ENCODE data around the gene DTL.

DTL gene

DNA sequence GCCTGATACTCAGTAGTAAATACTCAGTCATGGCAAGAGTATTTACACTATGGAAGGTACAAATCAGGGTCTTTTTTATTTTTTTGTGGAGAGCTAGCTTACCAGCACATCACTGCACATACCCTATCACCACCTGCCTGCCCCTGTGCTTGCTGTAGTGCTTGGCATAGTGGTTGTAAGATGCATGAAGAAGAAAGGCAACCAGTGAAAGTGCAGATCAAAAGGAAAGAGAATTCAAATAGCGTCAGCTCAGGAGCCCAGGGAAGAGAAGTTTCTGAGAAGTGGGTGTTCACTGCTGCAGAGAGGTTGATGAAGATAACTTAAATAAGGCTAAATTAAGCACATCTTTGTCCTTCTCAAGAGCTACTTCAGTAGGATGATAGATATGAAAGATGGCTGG lies 76.0 kb downstream of the DTL start:
- H3K36me3 Mint-ChIP-seq (ENCODE audit: insufficient read depth) = no peaks in the 10 kb centered on the region
- H3K27me3 Mint-ChIP-seq = no peaks in the 10 kb centered on the region
- H3K4me1 Mint-ChIP-seq (ENCODE audit: low read depth in 2 of 2) = no peaks in the 10 kb centered on the region
- no peak for DNase-seq
- no peak overlapping the region for H3K4me3 Mint-ChIP-seq
- no peaks in the 10 kb centered on the region for H3K9me3 Mint-ChIP-seq
- ATAC-seq (replicated peaks) = no peak
- no peak overlapping the region for H3K27ac Mint-ChIP-seq

DNA sequence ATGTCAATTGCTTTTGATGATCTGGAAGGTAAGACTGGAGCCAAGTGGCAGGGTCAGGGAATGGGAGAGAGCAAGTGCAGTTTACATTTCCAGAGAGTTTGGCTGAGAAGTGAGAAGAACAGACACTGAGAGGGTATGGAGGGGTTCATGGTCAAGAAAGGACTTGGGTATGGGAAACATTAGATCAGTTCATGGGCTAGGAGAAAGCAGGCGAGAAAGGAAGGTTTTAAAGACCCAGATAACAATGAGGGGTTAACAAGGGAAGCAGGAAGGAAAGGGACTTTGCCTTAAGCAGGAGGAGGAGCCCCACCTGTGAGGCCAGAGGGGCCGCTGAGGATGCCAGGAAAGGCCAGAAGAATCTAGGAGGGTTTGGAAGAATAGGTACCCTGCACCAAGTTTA lies 78.2 kb downstream of the DTL start:
- Mint-ChIP-seq H3K4me3 (no peak overlapping the region), H3K27me3 (no peaks in the 10 kb centered on the region), H3K4me1 (ENCODE audit: low read depth in 2 of 2) (peaks cover 3 to 5% of the 10 kb centered on the region in 2 donors), H3K27ac (no peak overlapping the region), H3K9me3 (no peaks in the 10 kb centered on the region), H3K36me3 (ENCODE audit: insufficient read depth) (no peaks in the 10 kb centered on the region)
- no peak for DNase-seq
- ATAC-seq (replicated peaks) = no peak

DNA sequence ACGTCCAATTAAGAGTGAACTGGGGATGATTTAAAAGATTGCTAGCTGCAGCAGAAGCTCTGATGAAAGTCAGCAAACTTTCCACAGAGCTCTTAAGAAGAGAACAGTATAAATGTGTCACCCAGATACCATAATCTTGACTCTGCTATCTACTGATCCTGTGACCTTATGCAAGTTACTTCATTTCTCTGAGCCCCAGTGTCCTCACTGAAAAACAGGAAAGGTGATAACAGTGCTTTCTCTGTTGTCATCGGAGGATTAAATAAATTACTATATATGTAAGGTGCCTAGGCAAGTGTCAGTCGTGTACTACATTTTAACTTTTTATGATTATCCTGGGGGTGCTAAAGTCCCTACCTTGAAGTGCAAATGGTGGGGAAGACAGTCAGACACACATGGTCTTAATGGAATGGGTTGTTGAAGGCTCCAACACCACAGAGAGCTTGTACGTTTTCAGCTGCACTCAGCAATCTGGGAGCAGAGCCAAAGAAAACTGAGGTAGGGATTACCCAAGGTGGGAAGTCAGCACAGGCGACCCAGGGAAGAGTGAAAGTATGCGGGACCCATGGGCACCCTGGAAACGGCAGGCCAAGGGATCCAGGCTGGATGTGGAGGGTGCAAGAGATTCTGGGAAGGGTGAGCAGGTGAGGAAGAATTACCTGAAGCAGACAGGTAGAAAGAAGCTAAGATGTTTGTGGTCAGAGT lies 82.8 kb downstream of the DTL start:
- Mint-ChIP-seq H3K27ac (peak overlapping the region in 1 of 2 donors; percentile 42), H3K27me3 (no peaks in the 10 kb centered on the region), H3K4me3 (no peak overlapping the region), H3K36me3 (ENCODE audit: insufficient read depth) (no peaks in the 10 kb centered on the region), H3K9me3 (no peaks in the 10 kb centered on the region), H3K4me1 (ENCODE audit: low read depth in 2 of 2) (peaks cover 3 to 9% of the 10 kb centered on the region in 2 donors)
- DNase-seq (no peak), ATAC-seq (replicated peaks) (no peak)

DNA sequence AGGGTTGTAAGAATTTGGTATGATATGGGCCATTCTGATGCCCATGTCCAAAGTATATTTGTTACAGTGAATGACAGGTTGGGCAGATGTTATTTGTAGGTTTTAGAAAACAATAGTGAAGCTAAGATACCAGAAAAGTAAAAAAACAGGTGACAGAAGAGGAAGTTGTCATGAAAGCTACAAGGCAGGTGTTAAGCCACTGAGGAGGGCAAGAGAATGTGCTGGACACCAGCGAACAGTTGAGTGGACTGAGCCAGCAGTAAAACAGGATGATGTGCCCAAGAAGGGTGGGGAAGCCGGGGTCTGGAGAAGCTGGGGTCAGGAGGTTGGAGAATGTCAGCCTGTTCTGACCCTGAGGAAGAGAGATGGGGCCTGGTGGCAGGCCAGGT lies 83.3 kb downstream of the DTL start:
- DNase-seq (no peak), ATAC-seq (replicated peaks) (no peak)
- H3K4me3 Mint-ChIP-seq = no peak overlapping the region
- H3K27me3 Mint-ChIP-seq = no peaks in the 10 kb centered on the region
- peak overlapping the region; percentile 2 to 42 for H3K27ac Mint-ChIP-seq
- peaks cover 3 to 9% of the 10 kb centered on the region in 2 donors for H3K4me1 Mint-ChIP-seq (ENCODE audit: low read depth in 2 of 2)
- H3K36me3 Mint-ChIP-seq (ENCODE audit: insufficient read depth) = no peaks in the 10 kb centered on the region
- no peaks in the 10 kb centered on the region for H3K9me3 Mint-ChIP-seq

DNA sequence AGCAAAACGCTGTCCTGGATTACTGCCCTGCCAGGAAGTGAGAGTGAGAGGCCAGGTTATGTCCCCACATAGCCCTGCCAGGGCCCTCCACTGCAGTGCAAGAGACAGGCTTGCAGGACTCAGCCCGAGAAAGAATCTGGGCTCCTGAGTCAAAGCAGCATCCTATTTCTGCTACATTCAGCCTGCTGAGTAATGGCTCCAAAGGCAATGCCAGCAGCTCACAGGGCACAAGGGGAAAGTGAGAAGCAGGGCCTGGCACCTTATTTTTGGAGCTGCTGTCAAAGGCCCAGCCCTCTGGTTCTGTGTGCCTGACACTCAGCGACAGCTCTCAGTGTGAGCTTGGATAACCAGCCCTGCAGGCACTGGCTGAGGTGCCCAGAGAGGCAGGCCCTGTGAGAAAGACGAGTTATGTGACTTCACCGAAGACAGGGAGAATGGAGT lies 83.9 kb downstream of the DTL start:
- Mint-ChIP-seq H3K27me3 (no peaks in the 10 kb centered on the region), H3K36me3 (ENCODE audit: insufficient read depth) (no peaks in the 10 kb centered on the region), H3K27ac (peak overlapping the region in 1 of 2 donors; percentile 42), H3K4me3 (no peak overlapping the region), H3K4me1 (ENCODE audit: low read depth in 2 of 2) (peaks cover 3 to 9% of the 10 kb centered on the region in 2 donors), H3K9me3 (no peaks in the 10 kb centered on the region)
- no peak for ATAC-seq (replicated peaks)
- no peak for DNase-seq

DNA sequence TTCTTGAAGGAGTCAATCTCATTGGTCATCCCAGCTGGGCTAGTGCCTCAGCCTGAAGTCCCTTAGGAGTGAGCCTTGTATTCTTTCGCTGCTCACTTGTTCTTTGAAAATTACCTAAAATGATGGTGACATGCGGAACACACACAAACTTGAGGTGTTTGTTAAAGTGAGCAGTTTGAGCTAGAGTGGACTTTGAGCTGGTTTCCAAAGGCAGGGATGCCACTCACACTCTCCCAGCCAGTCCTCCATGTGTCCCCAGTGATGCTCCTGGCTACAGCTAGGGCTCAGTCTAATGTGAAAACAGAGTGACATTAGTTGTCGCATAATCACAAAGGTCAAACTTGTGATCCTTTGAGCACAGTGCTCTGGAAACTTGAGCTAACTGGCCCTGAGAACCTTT lies 84.3 kb downstream of the DTL start:
- no peaks in the 10 kb centered on the region for H3K27me3 Mint-ChIP-seq
- DNase-seq (no peak), ATAC-seq (replicated peaks) (no peak)
- H3K4me1 Mint-ChIP-seq (ENCODE audit: low read depth in 2 of 2) = peaks cover 4 to 9% of the 10 kb centered on the region in 2 donors
- no peaks in the 10 kb centered on the region for H3K36me3 Mint-ChIP-seq (ENCODE audit: insufficient read depth)
- no peaks in the 10 kb centered on the region for H3K9me3 Mint-ChIP-seq
- no peak overlapping the region for H3K27ac Mint-ChIP-seq
- no peak overlapping the region for H3K4me3 Mint-ChIP-seq

DNA sequence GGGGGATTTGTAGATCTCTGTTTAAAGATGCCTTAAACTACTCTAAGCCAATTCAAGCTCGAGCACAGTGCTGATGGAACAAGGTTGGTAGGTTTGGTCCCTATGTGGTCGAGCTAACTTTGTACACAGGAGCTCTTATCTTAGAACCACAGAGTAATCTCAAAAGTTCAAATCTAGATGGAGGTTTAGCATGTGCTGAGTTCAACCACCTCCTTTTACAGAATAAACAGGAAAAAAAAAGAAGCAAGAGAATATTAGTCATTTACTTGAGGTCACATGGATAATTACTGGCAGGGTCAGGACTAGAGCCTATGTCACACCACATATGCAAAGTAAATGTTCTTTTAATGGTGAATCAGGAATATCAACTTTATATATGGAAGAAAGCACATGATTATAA lies 86.2 kb downstream of the DTL start:
- H3K4me1 Mint-ChIP-seq (ENCODE audit: low read depth in 2 of 2) = peaks cover 7 to 9% of the 10 kb centered on the region in 2 donors
- no peak overlapping the region for H3K27ac Mint-ChIP-seq
- H3K36me3 Mint-ChIP-seq (ENCODE audit: insufficient read depth) = no peaks in the 10 kb centered on the region
- ATAC-seq (replicated peaks) (no peak), DNase-seq (no peak)
- no peaks in the 10 kb centered on the region for H3K27me3 Mint-ChIP-seq
- no peak overlapping the region for H3K4me3 Mint-ChIP-seq
- no peaks in the 10 kb centered on the region for H3K9me3 Mint-ChIP-seq

DNA sequence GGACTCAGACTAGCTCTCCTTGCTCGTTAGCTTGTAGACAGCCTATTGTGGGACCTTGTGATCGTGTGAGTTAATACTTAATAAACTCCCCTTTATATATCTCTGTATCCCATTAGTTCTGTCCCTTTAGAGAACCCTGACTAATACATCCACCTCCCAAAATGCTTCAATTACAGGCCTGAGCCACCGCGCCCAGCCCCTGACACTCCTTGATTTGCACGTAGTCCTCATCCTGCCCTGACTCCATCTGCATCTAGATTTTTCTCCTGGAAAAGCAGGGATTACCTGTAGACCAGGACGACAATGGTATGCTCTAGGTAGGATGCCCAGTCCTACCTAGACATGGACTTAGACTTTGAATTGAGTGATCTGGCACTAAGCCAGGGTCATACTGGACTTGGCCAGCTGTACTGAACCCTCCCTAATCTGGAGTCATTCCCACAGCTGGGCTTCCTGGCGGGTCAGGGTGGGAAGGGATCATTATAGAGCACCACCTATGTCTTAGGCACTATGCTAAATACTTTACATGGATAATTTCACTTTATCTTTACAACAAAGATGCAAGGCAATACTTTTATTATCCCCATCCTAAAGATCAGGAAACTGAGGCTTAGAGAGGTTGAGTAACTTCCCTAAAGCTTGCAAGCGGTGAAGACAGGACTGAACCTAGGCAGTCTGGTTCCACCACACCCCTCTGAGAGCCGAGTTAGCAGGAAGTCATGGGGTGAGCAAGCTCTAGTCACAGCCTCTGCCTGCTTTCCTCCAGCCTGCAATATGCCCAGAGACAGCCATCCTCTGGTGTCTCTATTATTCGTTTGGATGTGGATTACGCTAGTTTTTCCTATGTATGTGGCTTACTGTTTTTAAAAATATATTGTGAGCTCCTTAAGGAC lies 89.4 kb downstream of the DTL start:
- Mint-ChIP-seq H3K36me3 (ENCODE audit: insufficient read depth) (no peaks in the 10 kb centered on the region), H3K27me3 (no peaks in the 10 kb centered on the region), H3K27ac (no peak overlapping the region), H3K9me3 (no peaks in the 10 kb centered on the region), H3K4me1 (ENCODE audit: low read depth in 2 of 2) (peaks cover 0 to 5% of the 10 kb centered on the region in 2 donors), H3K4me3 (no peak overlapping the region)
- ATAC-seq (replicated peaks) = peak; percentile 62
- DNase-seq = no peak

DNA sequence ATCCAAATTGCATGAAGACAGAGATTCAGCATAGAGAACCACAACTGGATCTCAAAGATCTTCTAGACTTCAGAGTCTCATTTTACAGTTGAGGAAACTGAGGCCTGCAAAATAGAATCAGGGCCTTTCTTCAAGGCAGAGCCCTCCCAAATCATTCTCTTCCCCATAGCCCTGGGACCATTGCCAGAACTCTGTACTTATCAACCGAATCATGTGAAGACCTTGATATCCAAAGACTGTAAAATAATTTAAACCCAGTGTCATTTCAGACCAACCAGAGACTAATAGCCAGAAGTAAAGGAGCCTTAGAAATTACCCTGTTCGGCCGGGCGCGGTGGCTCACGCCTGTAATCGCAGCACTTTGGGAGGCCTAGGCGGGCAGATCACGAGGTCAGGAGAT lies 90.1 kb downstream of the DTL start:
- no peaks in the 10 kb centered on the region for H3K36me3 Mint-ChIP-seq (ENCODE audit: insufficient read depth)
- no peaks in the 10 kb centered on the region for H3K9me3 Mint-ChIP-seq
- peaks cover 0 to 5% of the 10 kb centered on the region in 2 donors for H3K4me1 Mint-ChIP-seq (ENCODE audit: low read depth in 2 of 2)
- DNase-seq = no peak
- ATAC-seq (replicated peaks) = no peak
- H3K4me3 Mint-ChIP-seq = no peak overlapping the region
- no peaks in the 10 kb centered on the region for H3K27me3 Mint-ChIP-seq
- no peak overlapping the region for H3K27ac Mint-ChIP-seq

DNA sequence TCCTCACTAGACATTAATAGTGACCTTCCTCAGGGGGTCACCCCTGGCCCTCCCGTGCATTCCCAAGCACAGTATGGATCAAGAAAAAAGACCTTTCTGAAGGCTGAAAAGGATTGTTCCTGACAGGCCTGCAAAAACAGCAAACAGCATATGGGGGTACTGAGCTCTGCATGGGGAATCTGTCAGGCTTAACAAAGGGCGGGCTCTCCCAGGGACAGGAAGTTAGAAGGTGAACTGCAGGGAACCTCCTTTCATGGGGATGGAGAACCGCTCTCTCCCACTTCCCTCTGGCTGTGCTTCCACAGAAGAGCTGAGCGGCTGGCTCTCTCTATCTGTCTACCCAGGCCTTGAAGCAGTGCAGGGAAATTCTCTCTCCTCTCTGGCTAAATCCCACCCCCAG lies 91.7 kb downstream of the DTL start:
- H3K36me3 Mint-ChIP-seq (ENCODE audit: insufficient read depth) = no peaks in the 10 kb centered on the region
- peaks cover 0 to 6% of the 10 kb centered on the region in 2 donors for H3K4me1 Mint-ChIP-seq (ENCODE audit: low read depth in 2 of 2)
- no peak overlapping the region for H3K27ac Mint-ChIP-seq
- no peaks in the 10 kb centered on the region for H3K9me3 Mint-ChIP-seq
- H3K27me3 Mint-ChIP-seq = no peaks in the 10 kb centered on the region
- ATAC-seq (replicated peaks) (no peak), DNase-seq (no peak)
- H3K4me3 Mint-ChIP-seq = no peak overlapping the region

DNA sequence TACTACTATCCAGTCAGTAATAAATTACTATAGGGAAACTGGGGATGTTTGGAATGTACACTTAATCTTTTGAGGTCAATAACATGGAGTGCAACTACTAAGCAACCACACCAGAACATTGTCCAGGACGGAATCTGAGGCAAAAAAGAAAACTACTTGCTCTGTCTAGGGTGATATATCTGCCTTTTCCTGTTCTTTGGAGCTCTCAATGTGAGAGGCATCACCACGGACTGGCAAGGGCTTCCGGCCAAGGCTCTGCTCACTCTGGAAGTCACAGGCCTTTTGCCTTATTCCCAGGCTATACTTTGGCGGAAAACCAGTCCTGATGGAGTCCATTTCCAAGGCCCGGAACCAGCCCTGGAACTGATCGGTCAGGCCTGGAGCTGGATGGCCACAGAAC lies 94.2 kb downstream of the DTL start:
- Mint-ChIP-seq H3K4me1 (ENCODE audit: low read depth in 2 of 2) (peaks cover 0 to 5% of the 10 kb centered on the region in 2 donors), H3K27me3 (no peaks in the 10 kb centered on the region), H3K9me3 (no peaks in the 10 kb centered on the region), H3K4me3 (no peak overlapping the region), H3K27ac (no peak overlapping the region), H3K36me3 (ENCODE audit: insufficient read depth) (no peaks in the 10 kb centered on the region)
- no peak for ATAC-seq (replicated peaks)
- DNase-seq = no peak

DNA sequence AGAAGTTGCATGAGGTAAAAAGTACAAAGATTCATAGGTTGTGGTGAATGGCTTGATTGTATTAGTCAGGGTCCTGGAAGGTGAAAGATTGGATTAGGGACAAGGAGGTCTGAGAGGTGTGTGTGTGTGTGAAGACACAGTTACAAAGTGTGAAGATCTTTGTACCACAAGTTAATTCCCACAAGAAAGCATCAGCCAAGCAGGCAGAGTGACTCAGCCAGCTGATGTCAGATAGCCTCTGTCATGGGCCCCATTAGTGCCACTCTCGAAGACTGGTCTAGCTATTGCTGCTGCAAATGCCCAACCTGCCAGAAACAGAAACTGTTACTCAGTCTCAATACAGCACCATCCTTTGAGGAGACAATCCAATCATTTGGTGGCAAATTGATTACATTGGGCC lies 96.5 kb downstream of the DTL start:
- no peaks in the 10 kb centered on the region for H3K36me3 Mint-ChIP-seq (ENCODE audit: insufficient read depth)
- peaks cover 0 to 2% of the 10 kb centered on the region in 2 donors for H3K4me1 Mint-ChIP-seq (ENCODE audit: low read depth in 2 of 2)
- ATAC-seq (replicated peaks) (peak; percentile 86), DNase-seq (peak in 2 of 3 experiments; percentile 2 to 3)
- H3K27me3 Mint-ChIP-seq = no peaks in the 10 kb centered on the region
- H3K9me3 Mint-ChIP-seq = no peaks in the 10 kb centered on the region
- no peak overlapping the region for H3K27ac Mint-ChIP-seq
- peak overlapping the region in 1 of 2 donors; percentile 5 for H3K4me3 Mint-ChIP-seq

DNA sequence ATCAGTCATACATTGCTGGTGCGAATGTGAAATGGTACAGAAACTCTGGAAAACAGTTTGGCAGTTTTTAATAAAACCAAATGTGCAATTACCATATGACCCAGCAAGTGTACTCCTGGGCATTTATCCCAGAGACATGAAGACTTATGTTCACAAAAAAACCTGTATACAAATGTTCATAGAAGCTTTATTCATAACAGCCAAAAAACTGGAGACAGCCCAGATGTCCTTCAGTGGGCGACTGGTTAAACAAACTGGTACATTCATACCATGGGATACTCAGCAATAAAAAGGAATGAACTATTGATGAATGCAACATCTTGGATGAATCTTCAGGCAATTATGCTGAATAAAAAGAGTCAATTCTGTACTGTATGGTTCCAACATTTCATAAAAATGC lies 97.8 kb downstream of the DTL start:
- Mint-ChIP-seq H3K4me3 (no peak overlapping the region), H3K27me3 (no peaks in the 10 kb centered on the region), H3K9me3 (no peaks in the 10 kb centered on the region), H3K4me1 (ENCODE audit: low read depth in 2 of 2) (peaks cover 0 to 2% of the 10 kb centered on the region in 2 donors), H3K36me3 (ENCODE audit: insufficient read depth) (no peaks in the 10 kb centered on the region), H3K27ac (no peak overlapping the region)
- no peak for ATAC-seq (replicated peaks)
- DNase-seq = no peak

DNA sequence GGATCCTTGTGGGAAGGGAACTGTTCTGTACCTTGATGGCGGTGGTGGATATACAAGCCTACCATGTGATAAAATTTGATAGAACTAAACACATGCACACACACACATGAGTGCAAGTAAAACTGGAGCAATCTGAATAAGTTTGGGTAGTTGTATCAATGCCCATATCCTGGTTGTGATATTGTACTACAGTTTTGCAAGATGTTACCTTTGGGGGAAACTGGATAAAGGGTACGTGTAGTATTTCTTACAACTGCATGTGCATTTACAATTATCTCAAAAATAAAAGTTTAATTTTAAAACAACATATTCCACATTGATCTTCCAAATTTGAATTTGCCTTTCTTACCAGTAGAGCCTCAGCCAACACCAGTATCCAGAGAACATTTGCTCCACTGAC lies 99.6 kb downstream of the DTL start:
- Mint-ChIP-seq H3K27ac (no peak overlapping the region), H3K36me3 (ENCODE audit: insufficient read depth) (no peaks in the 10 kb centered on the region), H3K27me3 (no peaks in the 10 kb centered on the region), H3K9me3 (no peaks in the 10 kb centered on the region), H3K4me1 (ENCODE audit: low read depth in 2 of 2) (peaks cover 0 to 2% of the 10 kb centered on the region in 2 donors), H3K4me3 (no peak overlapping the region)
- ATAC-seq (replicated peaks) (no peak), DNase-seq (no peak)

Measured in effector memory CD8-positive, alpha-beta T cell (primary cell).